Uterus (tissue), 4 donors: ENCODE measurements around the gene HIVEP3. TPM values are rescaled to one million over a fixed set of nuclear protein-coding genes. Genes with fewer than 3 reads are reported as not detected.

ENCODE experiments used
- DNase-seq, 2 donors: peaks; one replicate each; pipeline ENCODE4 v3.0.0-alpha.2; 2019 to 2020
- H3K27ac ChIP-seq, 2 donors: fragments of 200-600 bp; sonication (generic); 1 replicate in 1 of 2; 2 replicates in 1 of 2; pipeline ENCODE4 v1.5.1; 2016 to 2018
- H3K27me3 ChIP-seq, 2 donors: fragments of 200-600 bp; sonication (generic); one replicate each; pipeline ENCODE4 v1.5.1; 2018 to 2019; ENCODE audit warnings: control low read depth in 1 of 2
- H3K36me3 ChIP-seq, 2 donors: fragments of 200-600 bp; sonication (generic); one replicate each; pipeline ENCODE4 v1.5.1; 2019; ENCODE audit warnings: control low read depth in 1 of 2
- H3K4me1 ChIP-seq, 2 donors: fragments of 200-600 bp; sonication (generic); one replicate each; pipeline ENCODE4 v1.5.1; 2018 to 2019; ENCODE audit warnings: control low read depth in 1 of 2
- H3K4me3 ChIP-seq, 2 donors: fragments of 200-600 bp; sonication (generic); 1 replicate in 1 of 2; 2 replicates in 1 of 2; pipeline ENCODE4 v1.5.1; 2018 to 2019; ENCODE audit warnings: mild to moderate bottlenecking in 1 of 2
- H3K9me3 ChIP-seq, 2 donors: fragments of 200-600 bp; sonication (generic); one replicate each; pipeline ENCODE4 v1.5.1; 2019; ENCODE audit warnings: control low read depth in 1 of 2
- CTCF ChIP-seq, 4 experiments: fragments of 200-600 bp in 2 of 4; fragments of 450-650 bp in 2 of 4; sonication (generic) in 2 of 4; IDR thresholded peaks; one replicate each; pipeline ENCODE4 v1.5.1; 2016 to 2019; ENCODE audit warnings: antibody characterized with exemption in 4 of 4, mild to moderate bottlenecking in 2 of 4, moderate library complexity in 1 of 4
- POLR2A ChIP-seq, 2 donors: fragments of 450-650 bp; IDR thresholded peaks; one replicate each; pipeline ENCODE4 v1.6.1; 2016; ENCODE audit warnings: antibody characterized with exemption in 2 of 2, mild to moderate bottlenecking in 1 of 2, moderate library complexity in 1 of 2
- intact Hi-C: fragments of 100-400 bp; cut with DNase I; formaldehyde crosslinking; loops from one replicate; pipeline ENCODE4 v1.15.1; 2023; ENCODE audit warnings: low total_unique reads
- total RNA-seq, 4 donors: library from RNA; depleted of rRNA in 3 of 4; stranded (reverse); fragments of >200 nt in 3 of 4; gene quantifications; one replicate each; pipeline versions ENCODE4 v1.1.0 to v1.2.4, GENCODE V29; 2014 to 2023
- donor health status: DM: yes; HTN: yes; CAD: no.

The HIVEP3 gene
- total RNA-seq, 4 donors from 2014 or later = 0.51 to 7.6 (median 2.9) TPM

- H3K36me3 ChIP-seq = no peaks in the 10 kb centered on the region
- no peak overlapping the region for H3K27ac ChIP-seq
- H3K9me3 ChIP-seq = no peaks in the 10 kb centered on the region
- no peak overlapping the region for H3K4me3 ChIP-seq
- intact Hi-C loops = no loop called here
- DNase-seq = no peak
- H3K27me3 ChIP-seq = no peaks in the 10 kb centered on the region
- no peaks in the 10 kb centered on the region for H3K4me1 ChIP-seq
- TF ChIP-seq POLR2A (IDR thresholded peaks at IDR 0.05) (no peak), CTCF (IDR thresholded peaks at IDR 0.05) (no peak)
Observed at GRCh38 chr1:41589395-41589794, 329.3 kb downstream of the HIVEP3 start.

GRCh38 chr1:41588334-41588875 lies 330.3 kb downstream of the HIVEP3 start:
- no peaks in the 10 kb centered on the region for H3K36me3 ChIP-seq
- no peak overlapping the region for H3K4me3 ChIP-seq
- TF ChIP-seq CTCF (IDR thresholded peaks at IDR 0.05) = no peak
- TF ChIP-seq POLR2A (IDR thresholded peaks at IDR 0.05) = no peak
- intact Hi-C loops = no loop called here
- H3K9me3 ChIP-seq = no peaks in the 10 kb centered on the region
- DNase-seq = no peak
- no peak overlapping the region for H3K27ac ChIP-seq
- no peaks in the 10 kb centered on the region for H3K4me1 ChIP-seq
- H3K27me3 ChIP-seq = no peaks in the 10 kb centered on the region

DNA sequence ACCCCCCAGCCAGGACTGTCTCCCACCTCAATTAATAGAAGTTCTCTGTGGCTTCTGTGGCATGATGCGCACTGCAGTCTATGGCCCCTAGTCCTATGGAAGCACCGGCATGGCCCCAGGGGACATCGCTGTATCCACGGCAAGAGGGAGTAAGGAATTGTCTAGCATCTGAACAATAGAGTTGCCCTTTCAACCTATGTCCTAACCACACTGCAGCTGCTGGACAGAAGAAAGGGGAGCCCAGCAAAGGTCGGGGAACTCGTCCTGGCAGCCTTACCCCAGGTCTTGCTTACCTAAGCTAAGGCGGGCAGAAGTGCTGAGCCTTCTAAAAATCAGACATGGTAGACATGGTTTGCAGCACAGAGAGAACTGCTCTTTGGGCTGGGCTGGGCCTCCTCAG lies 330.9 kb downstream of the HIVEP3 start:
- DNase-seq = no peak
- Histone ChIP-seq H3K36me3 (no peaks in the 10 kb centered on the region), H3K27ac (no peak overlapping the region), H3K4me1 (no peaks in the 10 kb centered on the region), H3K27me3 (no peaks in the 10 kb centered on the region), H3K9me3 (no peaks in the 10 kb centered on the region), H3K4me3 (no peak overlapping the region)
- intact Hi-C loops = no loop called here
- TF ChIP-seq CTCF (IDR thresholded peaks at IDR 0.05) (no peak), POLR2A (IDR thresholded peaks at IDR 0.05) (no peak)

DNA sequence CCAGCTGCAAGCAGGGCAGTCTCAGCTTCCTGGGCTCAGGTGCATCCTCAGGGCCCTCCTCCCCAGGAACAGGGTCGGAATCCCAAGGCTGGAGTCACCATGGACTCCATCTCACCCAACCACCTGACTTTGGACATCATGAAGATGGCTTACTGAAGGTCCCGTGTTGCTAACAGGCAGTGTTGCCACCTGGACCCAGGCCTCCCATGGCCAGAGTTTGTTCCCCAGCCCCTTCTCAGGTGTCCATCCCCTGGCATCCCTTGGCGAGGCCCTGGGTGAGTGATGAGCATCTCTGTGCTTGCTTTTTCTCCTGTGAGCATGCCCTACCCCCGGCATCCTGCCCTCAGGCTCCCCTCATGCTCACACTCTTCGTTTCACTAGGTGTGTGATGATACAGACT lies 332.5 kb downstream of the HIVEP3 start:
- no peak for DNase-seq
- Histone ChIP-seq H3K4me1 (no peaks in the 10 kb centered on the region), H3K36me3 (no peaks in the 10 kb centered on the region), H3K27ac (no peak overlapping the region), H3K4me3 (no peak overlapping the region), H3K27me3 (no peaks in the 10 kb centered on the region), H3K9me3 (no peaks in the 10 kb centered on the region)
- no peak for TF ChIP-seq POLR2A (IDR thresholded peaks at IDR 0.05)
- TF ChIP-seq CTCF (IDR thresholded peaks at IDR 0.05) = no peak
- intact Hi-C loops = no loop called here

GRCh38 chr1:41583658-41584547 lies 334.8 kb downstream of the HIVEP3 start:
- H3K36me3 ChIP-seq = no peaks in the 10 kb centered on the region
- TF ChIP-seq CTCF (IDR thresholded peaks at IDR 0.05) = no peak
- no peak overlapping the region for H3K4me3 ChIP-seq
- intact Hi-C loops = no loop called here
- H3K9me3 ChIP-seq = no peaks in the 10 kb centered on the region
- no peaks in the 10 kb centered on the region for H3K4me1 ChIP-seq
- DNase-seq = no peak
- H3K27ac ChIP-seq = no peak overlapping the region
- no peaks in the 10 kb centered on the region for H3K27me3 ChIP-seq
